ENCODE data around the gene SRPK2. TPM values are rescaled to one million over a fixed set of nuclear protein-coding genes. Genes with fewer than 3 reads are reported as not detected.

Gene SRPK2
- total RNA-seq, 1 donor from 2014 or later, result 54.1 TPM

- no peaks in the 10 kb centered on the region for H3K27me3 ChIP-seq
- peaks cover 47% of the 10 kb centered on the region for H4K20me1 ChIP-seq (ENCODE audit: low read depth)
- H3K79me2 ChIP-seq (ENCODE audit: low read depth), result peaks cover 73% of the 10 kb centered on the region
- H3K4me3 ChIP-seq, result no peak overlapping the region
- H2AFZ ChIP-seq (replicated peaks), result no peak overlapping the region
- Mint-ChIP-seq H3K9me3 (peaks cover 10% of the 10 kb centered on the region), H3K4me1 (peaks cover 21% of the 10 kb centered on the region), H3K27me3 (ENCODE audit: insufficient read depth, low read depth) (no peaks in the 10 kb centered on the region), H3K36me3 (peaks cover 23% of the 10 kb centered on the region), H3K27ac (no peak overlapping the region), H3K4me3 (no peak overlapping the region)
- no peaks in the 10 kb centered on the region for H3K9me3 ChIP-seq (ENCODE audit: low read depth)
- H3F3A ChIP-seq (ENCODE audit: low read depth), result peaks cover 12% of the 10 kb centered on the region
- H3K9ac ChIP-seq, result no peak overlapping the region
- H3K4me1 ChIP-seq, result peaks cover 10% of the 10 kb centered on the region
- H3K36me3 ChIP-seq, result no peaks in the 10 kb centered on the region
- TF ChIP-seq EZH2 (IDR thresholded peaks at IDR 0.05) (no peak), CTCF (IDR thresholded peaks at IDR 0.05) (no peak), EZH2phosphoT487 (IDR thresholded peaks at IDR 0.05) (no peak)
- no peak overlapping the region for H3K27ac ChIP-seq
- no peak for DNase-seq (ENCODE audit: low spot score)
- H3K4me2 ChIP-seq, result no peak overlapping the region
These were observed 173.5 kb downstream of the SRPK2 start for GRCh38 chr7:105215182-105215581.

- peaks cover 21% of the 10 kb centered on the region for H3K36me3 Mint-ChIP-seq
- Histone ChIP-seq H3K27ac (no peak overlapping the region), H3K4me2 (no peak overlapping the region), H3K79me2 (ENCODE audit: low read depth) (peaks cover 79% of the 10 kb centered on the region), H3K9me3 (ENCODE audit: low read depth) (no peaks in the 10 kb centered on the region), H3K9ac (no peak overlapping the region), H3K36me3 (no peaks in the 10 kb centered on the region), H3K27me3 (no peaks in the 10 kb centered on the region), H4K20me1 (ENCODE audit: low read depth) (peaks cover 60% of the 10 kb centered on the region), H3K4me3 (no peak overlapping the region), H3K4me1 (peaks cover 11% of the 10 kb centered on the region), H3F3A (ENCODE audit: low read depth) (peaks cover 15% of the 10 kb centered on the region), H2AFZ (replicated peaks) (no peak overlapping the region)
- TF ChIP-seq EZH2phosphoT487 (IDR thresholded peaks at IDR 0.05) (no peak), EZH2 (IDR thresholded peaks at IDR 0.05) (no peak), CTCF (IDR thresholded peaks at IDR 0.05) (no peak)
- DNase-seq (ENCODE audit: low spot score), result no peak
- peaks cover 10% of the 10 kb centered on the region for H3K9me3 Mint-ChIP-seq
- no peak overlapping the region for H3K4me3 Mint-ChIP-seq
- H3K27me3 Mint-ChIP-seq (ENCODE audit: insufficient read depth, low read depth), result no peaks in the 10 kb centered on the region
- H3K27ac Mint-ChIP-seq, result no peak overlapping the region
- H3K4me1 Mint-ChIP-seq, result peaks cover 27% of the 10 kb centered on the region
These were observed 175.1 kb downstream of the SRPK2 start for GRCh38 chr7:105213611-105214010.

- no peak for TF ChIP-seq EZH2phosphoT487 (IDR thresholded peaks at IDR 0.05)
- TF ChIP-seq CTCF (IDR thresholded peaks at IDR 0.05), result no peak
- TF ChIP-seq EZH2 (IDR thresholded peaks at IDR 0.05), result no peak
- no peak overlapping the region for H3K4me3 ChIP-seq
- Mint-ChIP-seq H3K4me1 (peaks cover 25% of the 10 kb centered on the region), H3K27ac (no peak overlapping the region), H3K36me3 (peaks cover 24% of the 10 kb centered on the region), H3K27me3 (ENCODE audit: insufficient read depth, low read depth) (no peaks in the 10 kb centered on the region), H3K9me3 (peaks cover 10% of the 10 kb centered on the region), H3K4me3 (no peak overlapping the region)
- H3K4me2 ChIP-seq, result no peak overlapping the region
- H3K27ac ChIP-seq, result no peak overlapping the region
- no peak overlapping the region for H2AFZ ChIP-seq (replicated peaks)
- H3K9ac ChIP-seq, result no peak overlapping the region
- H3K27me3 ChIP-seq, result no peaks in the 10 kb centered on the region
- DNase-seq (ENCODE audit: low spot score), result no peak
- peaks cover 15% of the 10 kb centered on the region for H3F3A ChIP-seq (ENCODE audit: low read depth)
- peaks cover 58% of the 10 kb centered on the region for H4K20me1 ChIP-seq (ENCODE audit: low read depth)
- H3K36me3 ChIP-seq, result no peaks in the 10 kb centered on the region
- H3K9me3 ChIP-seq (ENCODE audit: low read depth), result no peaks in the 10 kb centered on the region
- peaks cover 87% of the 10 kb centered on the region for H3K79me2 ChIP-seq (ENCODE audit: low read depth)
- H3K4me1 ChIP-seq, result peaks cover 11% of the 10 kb centered on the region
These were observed 176.5 kb downstream of the SRPK2 start for GRCh38 chr7:105212212-105212611.

Measured in neural progenitor cell (in vitro differentiated cells).